WERI-Rb-1 (cell line): Measurements from ENCODE around the gene BACE2.
"Not testable (repeated sequence)": the region's sequence is repeated elsewhere in the genome, so short reads cannot be mapped to it uniquely, and the experiment has no call there.

Experiments
- DNase-seq: peaks from one replicate; pipeline ENCODE4 v3.0.0-alpha.2; 2020
- H3K27ac ChIP-seq: fragments of 250-450 bp; sonication (Bioruptor Pico); 2 replicates; pipeline ENCODE4 v1.5.1; 2020; ENCODE audit warnings: mild to moderate bottlenecking, moderate library complexity
- H3K27me3 ChIP-seq: fragments of 250-450 bp; sonication (Bioruptor Pico); 2 replicates; pipeline ENCODE4 v1.5.1; 2021; ENCODE audit warnings: mild to moderate bottlenecking, low read depth, moderate library complexity; ENCODE audit not compliant: insufficient read depth, severe bottlenecking
- H3K36me3 ChIP-seq: fragments of 250-450 bp; sonication (Bioruptor Pico); 2 replicates; pipeline ENCODE4 v1.5.1; 2020; ENCODE audit warnings: mild to moderate bottlenecking, moderate library complexity
- H3K4me3 ChIP-seq: 2 replicates; pipeline ENCODE4 v1.5.1; 2011; ENCODE audit warnings: low read depth, mild to moderate bottlenecking, control low read depth, low read length
- H3K9me3 ChIP-seq: fragments of 250-450 bp; sonication (Bioruptor Pico); 2 replicates; pipeline ENCODE4 v1.5.1; 2021; ENCODE audit warnings: mild to moderate bottlenecking, moderate library complexity; ENCODE audit not compliant: severe bottlenecking
- CTCF ChIP-seq: IDR thresholded peaks from 2 replicates; pipeline ENCODE4 v1.5.1; 2011; ENCODE audit warnings: low read depth, mild to moderate bottlenecking, control low read depth, inconsistent platforms, low read length

Gene BACE2

GRCh38 chr21:41254090-41254700, 86.2 kb downstream of the BACE2 start:
- Histone ChIP-seq H3K27ac (no peak overlapping the region), H3K4me3 (no peak overlapping the region), H3K9me3 (peaks cover 13% of the 10 kb centered on the region), H3K36me3 (peaks cover 3% of the 10 kb centered on the region), H3K27me3 (no peaks in the 10 kb centered on the region)
- no peak for TF ChIP-seq CTCF
- DNase-seq, result no peak

- Histone ChIP-seq H3K36me3 (peaks cover 3% of the 10 kb centered on the region), H3K9me3 (peaks cover 13% of the 10 kb centered on the region), H3K4me3 (no peak overlapping the region), H3K27ac (no peak overlapping the region), H3K27me3 (no peaks in the 10 kb centered on the region)
- DNase-seq, result no peak
- no peak for TF ChIP-seq CTCF
These were observed 87.2 kb downstream of the BACE2 start for GRCh38 chr21:41255190-41255589.

- not testable (repeated sequence) for DNase-seq, H3K27me3 ChIP-seq, H3K36me3 ChIP-seq, H3K27ac ChIP-seq, H3K4me3 ChIP-seq
- peaks cover 13% of the 10 kb centered on the region for H3K9me3 ChIP-seq
These were observed 88.3 kb downstream of the BACE2 start for GRCh38 chr21:41256231-41256630.

- DNase-seq, result no peak
- peaks cover 3% of the 10 kb centered on the region; the same call in 1 of the 2 replicates for H3K36me3 ChIP-seq
- no peak overlapping the region for H3K27ac ChIP-seq
- no peak overlapping the region for H3K4me3 ChIP-seq
- no peak for TF ChIP-seq CTCF
- peaks cover 13% of the 10 kb centered on the region for H3K9me3 ChIP-seq
- no peaks in the 10 kb centered on the region for H3K27me3 ChIP-seq
These were observed 89.1 kb downstream of the BACE2 start for GRCh38 chr21:41256771-41257702.

GRCh38 chr21:41258617-41259016, 90.7 kb downstream of the BACE2 start:
- DNase-seq, result no peak
- Histone ChIP-seq H3K9me3 (peaks cover 13% of the 10 kb centered on the region), H3K4me3 (no peak overlapping the region), H3K27me3 (no peaks in the 10 kb centered on the region), H3K27ac (no peak overlapping the region), H3K36me3 (0 out of 2 replicates have a peak, but pooled peaks cover 3% of the 10 kb centered on the region)
- no peak for TF ChIP-seq CTCF

- Histone ChIP-seq H3K9me3 (no peaks in the 10 kb centered on the region), H3K4me3 (no peak overlapping the region), H3K36me3 (no peaks in the 10 kb centered on the region), H3K27me3 (no peaks in the 10 kb centered on the region), H3K27ac (no peak overlapping the region)
- no peak for DNase-seq
- no peak for TF ChIP-seq CTCF
These were observed 92.5 kb downstream of the BACE2 start for GRCh38 chr21:41260428-41260827.
